Measurements from ENCODE around the gene ST6GALNAC5. TPM values are rescaled to one million over a fixed set of nuclear protein-coding genes. Genes with fewer than 3 reads are reported as not detected.

The ST6GALNAC5 gene
- total RNA-seq, 1 donor from 2014 or later = 30.7 TPM

DNA sequence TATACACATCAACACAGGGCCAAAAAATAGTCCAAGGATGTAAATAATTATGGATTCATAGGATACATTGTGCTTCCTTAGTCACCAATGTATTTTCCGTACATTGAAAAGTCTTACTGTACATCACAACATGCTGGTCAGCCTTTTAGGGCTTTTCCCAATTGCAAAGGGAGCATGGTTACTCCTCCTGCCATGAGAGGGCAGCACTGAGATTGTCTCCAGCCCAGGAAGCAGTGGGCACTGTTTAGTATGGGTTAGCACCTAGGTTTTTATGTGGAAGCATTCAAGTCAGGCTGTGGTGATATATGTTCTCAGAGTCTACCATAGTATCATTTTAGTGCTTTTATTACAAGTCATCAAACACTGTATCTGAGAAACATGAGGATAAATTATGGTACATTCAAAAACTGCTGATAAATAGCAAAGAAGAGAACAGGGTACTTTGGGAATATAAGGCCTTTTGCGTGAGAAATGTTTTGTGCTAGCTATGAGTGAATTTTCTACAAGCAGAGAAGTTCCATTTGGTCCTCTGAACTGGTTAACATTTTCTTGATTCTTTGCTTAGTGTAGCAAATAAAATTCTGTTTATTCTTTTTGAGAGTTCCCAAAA, 34.0 kb downstream of the ST6GALNAC5 start:
- no peak overlapping the region for H3K4me2 ChIP-seq
- H2AFZ ChIP-seq (replicated peaks) = no peak overlapping the region
- Mint-ChIP-seq H3K4me1 (peaks cover 2% of the 10 kb centered on the region), H3K27ac (no peak overlapping the region), H3K9me3 (peaks cover 31% of the 10 kb centered on the region), H3K36me3 (peaks cover 42% of the 10 kb centered on the region), H3K4me3 (no peak overlapping the region), H3K27me3 (ENCODE audit: insufficient read depth, low read depth) (no peaks in the 10 kb centered on the region)
- no peak overlapping the region for H3K27ac ChIP-seq
- H3K4me1 ChIP-seq = peaks cover 7% of the 10 kb centered on the region
- no peaks in the 10 kb centered on the region for H3K9me3 ChIP-seq (ENCODE audit: low read depth)
- DNase-seq (ENCODE audit: low spot score) = peak; percentile 71
- no peaks in the 10 kb centered on the region for H3K36me3 ChIP-seq
- no peaks in the 10 kb centered on the region for H3K27me3 ChIP-seq
- H3F3A ChIP-seq (ENCODE audit: low read depth) = no peaks in the 10 kb centered on the region
- H3K4me3 ChIP-seq = no peak overlapping the region
- no peak for TF ChIP-seq EZH2 (IDR thresholded peaks at IDR 0.05)
- no peak for TF ChIP-seq EZH2phosphoT487 (IDR thresholded peaks at IDR 0.05)
- TF ChIP-seq CTCF (IDR thresholded peaks at IDR 0.05) = peak; percentile 91
- H3K9ac ChIP-seq = no peak overlapping the region
- no peaks in the 10 kb centered on the region for H3K79me2 ChIP-seq (ENCODE audit: low read depth)
- H4K20me1 ChIP-seq (ENCODE audit: low read depth) = peaks cover 15% of the 10 kb centered on the region

DNA sequence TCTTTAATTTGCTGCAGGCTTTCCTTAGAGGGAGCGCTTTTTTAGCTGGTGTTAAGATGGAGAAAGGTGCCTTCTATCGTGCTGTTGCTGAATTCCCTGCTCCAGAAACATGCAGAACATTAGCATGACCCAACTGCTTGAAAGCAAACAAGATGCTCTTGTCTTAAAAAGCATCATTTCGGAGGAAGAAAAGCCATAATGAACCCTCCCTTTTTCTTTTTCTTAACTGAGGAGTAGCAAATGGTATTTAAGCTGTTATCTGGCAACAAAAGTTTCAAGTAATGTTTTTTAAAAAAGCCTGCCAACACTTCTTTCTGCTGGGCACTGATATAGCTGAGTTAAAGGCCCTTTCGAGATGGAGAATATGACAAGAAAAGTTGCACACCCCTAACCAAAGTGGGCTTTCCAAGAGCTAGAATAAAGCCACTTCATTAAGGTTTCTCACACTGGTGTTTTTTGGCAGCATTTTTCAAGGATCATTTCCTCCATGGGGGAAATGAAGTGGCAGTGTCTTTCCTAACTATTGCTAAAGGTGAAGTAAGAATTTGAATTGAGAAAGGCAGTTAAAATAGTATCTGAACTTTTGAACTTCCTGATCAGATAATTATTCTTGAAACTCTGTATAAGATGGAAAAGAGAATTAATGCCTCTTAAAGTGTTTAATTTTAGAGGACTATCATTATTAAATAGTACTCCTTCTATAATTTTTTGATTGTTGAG, 38.8 kb downstream of the ST6GALNAC5 start:
- peaks cover 37% of the 10 kb centered on the region for H3K9me3 Mint-ChIP-seq
- no peak for DNase-seq (ENCODE audit: low spot score)
- no peak overlapping the region for H3K4me3 Mint-ChIP-seq
- Histone ChIP-seq H3K4me2 (no peak overlapping the region), H3K27me3 (no peaks in the 10 kb centered on the region), H3K9me3 (ENCODE audit: low read depth) (no peaks in the 10 kb centered on the region), H4K20me1 (ENCODE audit: low read depth) (peaks cover 33% of the 10 kb centered on the region), H2AFZ (replicated peaks) (no peak overlapping the region), H3K27ac (no peak overlapping the region), H3K4me3 (no peak overlapping the region), H3K9ac (no peak overlapping the region), H3K4me1 (peaks cover 16% of the 10 kb centered on the region), H3K79me2 (ENCODE audit: low read depth) (peaks cover 14% of the 10 kb centered on the region), H3K36me3 (no peaks in the 10 kb centered on the region), H3F3A (ENCODE audit: low read depth) (peaks cover 4% of the 10 kb centered on the region)
- TF ChIP-seq CTCF (IDR thresholded peaks at IDR 0.05) = no peak
- TF ChIP-seq EZH2 (IDR thresholded peaks at IDR 0.05) = no peak
- TF ChIP-seq EZH2phosphoT487 (IDR thresholded peaks at IDR 0.05) = no peak
- peaks cover 45% of the 10 kb centered on the region for H3K36me3 Mint-ChIP-seq
- peaks cover 2% of the 10 kb centered on the region for H3K4me1 Mint-ChIP-seq
- no peaks in the 10 kb centered on the region for H3K27me3 Mint-ChIP-seq (ENCODE audit: insufficient read depth, low read depth)
- no peak overlapping the region for H3K27ac Mint-ChIP-seq

DNA sequence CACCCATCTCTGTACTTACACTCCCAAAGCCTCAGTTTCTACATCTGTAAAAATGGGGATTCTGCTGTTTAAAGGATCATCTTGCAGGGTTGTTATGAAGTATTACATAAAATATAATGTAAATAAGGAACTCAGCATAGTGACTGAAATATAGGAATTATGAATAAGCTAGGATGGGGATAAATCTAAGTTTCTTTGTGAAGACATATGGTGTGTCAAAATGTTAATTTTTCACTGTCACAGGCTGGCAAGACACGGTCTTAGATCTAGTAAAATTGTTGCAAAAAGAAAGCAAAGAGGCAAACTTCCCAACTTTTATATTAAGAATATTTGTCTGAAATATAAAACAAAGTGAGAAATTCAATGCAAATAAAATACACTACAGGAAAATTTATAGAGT, 42.0 kb downstream of the ST6GALNAC5 start:
- no peaks in the 10 kb centered on the region for H3K27me3 ChIP-seq
- peaks cover 16% of the 10 kb centered on the region for H3K4me1 ChIP-seq
- TF ChIP-seq EZH2 (IDR thresholded peaks at IDR 0.05) = no peak
- H3K4me1 Mint-ChIP-seq = peaks cover 2% of the 10 kb centered on the region
- no peaks in the 10 kb centered on the region for H3K9me3 ChIP-seq (ENCODE audit: low read depth)
- H3K9me3 Mint-ChIP-seq = peaks cover 41% of the 10 kb centered on the region
- peaks cover 44% of the 10 kb centered on the region for H3K36me3 Mint-ChIP-seq
- peaks cover 33% of the 10 kb centered on the region for H4K20me1 ChIP-seq (ENCODE audit: low read depth)
- H3K79me2 ChIP-seq (ENCODE audit: low read depth) = peaks cover 17% of the 10 kb centered on the region
- no peak overlapping the region for H3K4me2 ChIP-seq
- no peak overlapping the region for H3K4me3 ChIP-seq
- no peak overlapping the region for H3K27ac ChIP-seq
- no peaks in the 10 kb centered on the region for H3K36me3 ChIP-seq
- DNase-seq (ENCODE audit: low spot score) = no peak
- no peak overlapping the region for H3K4me3 Mint-ChIP-seq
- H3K9ac ChIP-seq = no peak overlapping the region
- H2AFZ ChIP-seq (replicated peaks) = no peak overlapping the region
- no peak overlapping the region for H3K27ac Mint-ChIP-seq
- peaks cover 2% of the 10 kb centered on the region for H3K27me3 Mint-ChIP-seq (ENCODE audit: insufficient read depth, low read depth)
- peaks cover 4% of the 10 kb centered on the region for H3F3A ChIP-seq (ENCODE audit: low read depth)

- H3K9ac ChIP-seq = no peak overlapping the region
- peak overlapping the region; percentile 17 for H3K27ac ChIP-seq
- Mint-ChIP-seq H3K4me3 (no peak overlapping the region), H3K27ac (peak overlapping the region; percentile 7), H3K9me3 (no peaks in the 10 kb centered on the region), H3K36me3 (peaks cover 11% of the 10 kb centered on the region), H3K4me1 (no peaks in the 10 kb centered on the region), H3K27me3 (ENCODE audit: insufficient read depth, low read depth) (no peaks in the 10 kb centered on the region)
- H4K20me1 ChIP-seq (ENCODE audit: low read depth) = no peaks in the 10 kb centered on the region
- H3K9me3 ChIP-seq (ENCODE audit: low read depth) = no peaks in the 10 kb centered on the region
- no peak overlapping the region for H3K4me3 ChIP-seq
- H2AFZ ChIP-seq (replicated peaks) = peak overlapping the region; percentile 45
- H3K36me3 ChIP-seq = no peaks in the 10 kb centered on the region
- peaks cover 27% of the 10 kb centered on the region for H3K4me1 ChIP-seq
- H3K27me3 ChIP-seq = no peaks in the 10 kb centered on the region
- no peak for TF ChIP-seq CTCF (IDR thresholded peaks at IDR 0.05)
- no peak for TF ChIP-seq EZH2phosphoT487 (IDR thresholded peaks at IDR 0.05)
- TF ChIP-seq EZH2 (IDR thresholded peaks at IDR 0.05) = no peak
- DNase-seq (ENCODE audit: low spot score) = peak; percentile 58
- H3K4me2 ChIP-seq = peak overlapping the region; percentile 13
- H3K79me2 ChIP-seq (ENCODE audit: low read depth) = no peaks in the 10 kb centered on the region
- H3F3A ChIP-seq (ENCODE audit: low read depth) = no peaks in the 10 kb centered on the region
Measured at GRCh38 chr1:76919085-76919484, 51.8 kb downstream of the ST6GALNAC5 start.
